Skeletal muscle satellite cell (primary cell): ENCODE data around the gene MDK.

ENCODE experiments used
- H3K27me3 ChIP-seq: 2 replicates; pipeline ENCODE4 v1.7.0; 2013; ENCODE audit warnings: low read length; ENCODE audit not compliant: control insufficient read depth, insufficient read depth
- H3K36me3 ChIP-seq: 2 replicates; pipeline ENCODE4 v1.7.0; 2013; ENCODE audit warnings: mild to moderate bottlenecking, control low read depth, low read length; ENCODE audit not compliant: insufficient read depth
- H3K4me1 ChIP-seq: 2 replicates; pipeline ENCODE4 v1.7.0; 2013; ENCODE audit warnings: low read length; ENCODE audit not compliant: control insufficient read depth, insufficient read depth
- H3K4me2 ChIP-seq: 2 replicates; pipeline ENCODE4 v1.7.0; 2013; ENCODE audit warnings: mild to moderate bottlenecking, low read length
- H3K4me3 ChIP-seq: 2 replicates; pipeline ENCODE4 v1.7.0; 2013; ENCODE audit warnings: low read length
- H3K9ac ChIP-seq: 2 replicates; pipeline ENCODE4 v1.7.0; 2013; ENCODE audit warnings: mild to moderate bottlenecking, low read depth, low read length, moderate library complexity
- H3K9me3 ChIP-seq: replicated peaks from 2 replicates; pipeline ENCODE4 v1.7.0; 2013; ENCODE audit warnings: mild to moderate bottlenecking, control low read depth, low read length

MDK gene

DNA sequence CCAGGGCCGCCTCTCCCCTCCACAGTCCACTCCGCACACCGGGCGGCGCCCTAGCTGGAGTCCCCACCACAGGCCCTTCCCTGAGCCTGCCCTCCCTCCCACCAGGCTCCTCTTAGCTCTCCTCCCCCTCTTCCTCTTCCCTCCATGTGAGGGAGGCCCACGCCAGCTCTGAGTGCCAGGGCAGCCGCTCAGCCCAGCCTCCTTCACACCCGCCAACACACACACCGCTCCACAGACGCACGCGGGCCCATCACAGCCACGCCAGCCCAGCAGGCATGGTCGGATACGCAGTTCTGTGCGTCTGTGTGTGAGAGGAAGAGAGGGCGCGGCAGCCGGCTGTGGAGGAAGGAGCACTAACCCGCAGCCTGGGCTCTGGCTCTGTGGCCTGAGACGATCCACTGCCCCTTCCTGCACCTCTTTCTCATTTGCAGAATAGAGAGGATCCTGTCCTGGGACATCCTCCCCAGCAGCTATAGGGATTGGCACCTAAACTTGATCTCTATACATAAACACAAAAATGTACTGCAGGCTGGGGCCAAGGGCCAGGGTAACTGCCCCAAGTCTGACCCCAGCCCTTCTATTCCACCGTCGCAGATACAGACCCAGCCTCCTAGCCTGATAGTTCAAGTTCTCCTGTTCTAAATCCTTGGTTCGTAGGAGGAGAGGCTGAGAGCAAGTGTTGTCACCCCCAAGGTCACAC lies 6.6 kb downstream of the MDK start:
- peaks cover 24% of the 10 kb centered on the region for H3K4me1 ChIP-seq
- H3K4me3 ChIP-seq, result no peak overlapping the region
- H3K36me3 ChIP-seq, result no peaks in the 10 kb centered on the region
- H3K4me2 ChIP-seq, result no peak overlapping the region
- no peaks in the 10 kb centered on the region for H3K9me3 ChIP-seq
- H3K27me3 ChIP-seq, result peaks cover 35% of the 10 kb centered on the region
- no peak overlapping the region for H3K9ac ChIP-seq

DNA sequence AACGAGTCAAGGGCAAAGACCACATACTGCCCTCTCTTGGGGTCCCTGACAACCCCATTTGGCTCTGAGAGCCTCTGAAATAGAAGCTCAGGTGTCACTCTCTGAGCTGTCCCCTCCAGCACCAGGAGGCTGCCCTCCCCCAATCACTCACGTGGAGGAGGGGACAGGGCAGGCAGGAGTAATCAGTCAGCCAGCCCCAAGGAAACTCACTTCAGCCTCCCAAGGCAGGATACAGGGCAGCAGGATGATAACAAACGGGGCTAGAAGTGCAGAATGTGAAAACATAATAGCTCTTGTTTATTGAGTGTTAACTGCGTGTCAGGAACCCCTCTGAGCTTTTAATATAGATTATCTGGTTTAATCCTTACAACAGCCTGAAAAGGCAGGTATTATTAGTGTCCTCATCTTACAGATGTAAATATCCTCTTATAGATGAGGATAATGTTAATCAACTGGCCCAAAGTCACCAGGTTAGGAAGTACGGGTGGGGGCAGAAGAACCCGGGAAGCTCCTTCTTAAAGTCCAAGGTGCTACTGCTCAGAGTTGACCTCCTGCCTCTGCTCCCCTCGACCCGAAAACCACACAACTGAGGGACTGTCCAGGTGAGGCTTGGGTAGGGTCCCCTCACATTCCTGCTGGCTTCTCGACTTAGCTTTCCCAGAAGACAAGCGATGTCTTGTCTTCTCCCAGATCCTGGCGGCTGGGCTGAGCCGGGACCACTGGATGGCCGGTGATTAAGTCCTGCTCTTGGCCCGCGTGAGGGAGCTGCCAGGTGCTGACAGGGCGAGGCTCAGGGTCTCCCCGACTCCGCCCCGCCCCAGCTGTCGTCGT lies 7.4 kb downstream of the MDK start:
- peak overlapping the region; percentile 72 for H3K4me3 ChIP-seq
- peak overlapping the region; percentile 99 for H3K4me2 ChIP-seq
- peaks cover 35% of the 10 kb centered on the region for H3K27me3 ChIP-seq
- peaks cover 24% of the 10 kb centered on the region for H3K4me1 ChIP-seq
- no peak overlapping the region for H3K9ac ChIP-seq
- H3K36me3 ChIP-seq, result no peaks in the 10 kb centered on the region
- H3K9me3 ChIP-seq, result no peaks in the 10 kb centered on the region

DNA sequence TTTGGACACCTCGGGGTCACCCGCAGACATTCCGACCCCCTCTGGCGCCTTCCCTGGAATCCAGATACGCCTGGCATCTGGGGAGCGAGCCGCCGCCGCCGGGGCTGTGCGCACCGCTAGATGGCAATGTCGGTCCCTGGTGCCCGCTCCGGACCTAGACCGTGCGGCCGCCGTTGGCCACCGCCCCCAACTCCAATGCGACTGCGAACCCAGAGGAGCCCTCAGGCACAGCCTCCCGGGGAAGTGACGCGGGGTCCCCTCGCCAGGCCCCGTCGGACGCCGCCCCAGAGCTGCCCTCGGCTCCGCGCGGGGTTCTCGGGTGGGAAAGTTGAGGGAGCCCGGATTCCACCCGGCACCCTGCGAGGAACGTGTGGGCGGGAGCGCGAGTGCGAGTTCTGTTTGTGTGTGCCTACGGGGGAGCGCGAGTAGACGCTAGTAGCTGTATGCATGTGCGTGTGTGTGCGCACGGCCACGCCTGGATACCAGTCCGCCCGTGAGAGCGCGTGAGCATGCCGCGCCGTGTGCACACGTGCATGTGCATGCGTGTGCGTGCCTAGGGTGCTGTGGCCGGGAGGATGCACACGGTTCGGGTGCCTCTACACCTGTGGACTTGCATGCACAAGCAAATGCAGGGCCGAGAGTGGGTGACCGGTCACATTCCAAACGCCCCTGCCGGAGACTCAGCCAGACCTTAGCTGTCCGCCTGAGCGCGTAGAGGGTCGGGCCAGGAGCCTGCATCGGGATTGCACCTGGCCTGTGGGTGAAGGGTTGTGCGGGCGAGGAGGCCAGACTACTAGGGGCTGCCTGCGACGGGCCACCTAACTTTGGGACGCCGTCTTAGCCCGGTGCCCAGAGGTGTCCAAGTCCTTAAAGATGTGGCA lies 8.2 kb downstream of the MDK start:
- H3K27me3 ChIP-seq, result peaks cover 35% of the 10 kb centered on the region
- no peak overlapping the region for H3K9ac ChIP-seq
- no peaks in the 10 kb centered on the region for H3K9me3 ChIP-seq
- H3K4me3 ChIP-seq, result peak overlapping the region; percentile 72
- H3K4me1 ChIP-seq, result peaks cover 24% of the 10 kb centered on the region
- H3K36me3 ChIP-seq, result no peaks in the 10 kb centered on the region
- peak overlapping the region; percentile 99 for H3K4me2 ChIP-seq

DNA sequence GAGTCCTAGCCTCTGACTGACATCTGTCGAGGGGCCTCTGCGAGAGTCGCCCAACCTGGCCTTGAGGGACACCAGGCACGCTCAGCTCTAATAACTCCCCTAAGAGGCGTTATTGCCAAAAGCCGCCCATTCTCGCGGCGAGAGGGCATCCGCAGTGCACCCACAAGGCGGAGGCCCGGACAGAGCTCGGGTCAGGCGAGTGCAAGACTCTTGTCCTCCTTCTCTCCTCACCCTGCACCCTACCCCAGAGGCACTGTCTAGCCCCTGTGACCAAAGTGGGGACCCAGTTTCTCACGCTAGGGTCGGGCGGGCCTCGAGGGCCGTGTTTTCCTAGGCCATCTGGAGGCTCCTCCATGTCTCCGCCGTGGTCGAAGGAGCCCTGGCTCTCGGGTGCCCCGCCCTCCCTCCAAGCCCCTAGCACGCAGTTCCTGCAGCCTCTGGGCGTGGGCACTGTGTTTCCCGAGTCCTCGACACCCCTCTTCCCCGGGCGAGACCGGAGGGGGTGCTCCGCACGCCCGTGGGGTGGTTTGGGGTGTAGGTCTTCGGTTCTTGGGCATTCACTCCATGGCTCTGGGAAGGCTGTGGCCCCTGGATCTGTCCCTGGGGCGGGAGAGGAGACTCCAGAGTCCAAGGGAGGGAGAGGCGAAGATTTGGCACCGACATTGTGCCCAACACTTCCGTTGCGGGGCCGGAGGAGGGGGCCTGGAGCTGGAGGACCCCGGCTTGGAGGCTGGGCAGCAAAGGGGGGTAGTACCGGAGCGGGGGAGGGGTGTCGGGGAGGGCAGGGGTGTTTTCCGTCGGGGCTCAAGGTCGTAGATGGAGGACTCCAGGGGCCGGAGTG lies 9.1 kb downstream of the MDK start:
- Histone ChIP-seq H3K4me1 (peaks cover 24% of the 10 kb centered on the region), H3K4me3 (peak overlapping the region; percentile 72), H3K9ac (no peak overlapping the region), H3K27me3 (peaks cover 35% of the 10 kb centered on the region), H3K4me2 (peak overlapping the region; percentile 99), H3K36me3 (no peaks in the 10 kb centered on the region), H3K9me3 (no peaks in the 10 kb centered on the region)

DNA sequence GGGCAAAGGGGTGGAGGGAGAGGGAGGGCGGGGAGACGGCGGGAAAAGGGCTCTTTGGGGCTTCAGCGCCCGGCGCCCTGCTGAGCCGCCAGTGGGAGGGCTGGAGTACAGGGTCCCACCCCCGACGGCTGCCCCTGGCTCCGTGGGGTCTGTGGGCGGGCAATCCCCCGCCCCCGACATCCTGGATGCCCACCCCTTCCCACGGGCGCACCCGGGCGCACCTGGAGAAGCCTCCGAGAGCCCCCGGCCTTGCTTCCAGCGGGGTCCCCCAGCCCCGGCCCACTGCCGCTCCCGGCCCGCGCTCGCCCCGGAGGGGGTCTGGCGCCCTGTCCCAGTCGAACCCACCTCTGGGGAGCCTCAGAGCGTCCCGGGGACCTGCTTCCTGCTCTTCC lies 9.7 kb downstream of the MDK start:
- no peak overlapping the region for H3K9ac ChIP-seq
- no peaks in the 10 kb centered on the region for H3K9me3 ChIP-seq
- H3K4me3 ChIP-seq, result peak overlapping the region; percentile 70
- H3K36me3 ChIP-seq, result peaks cover 4% of the 10 kb centered on the region
- peak overlapping the region; percentile 99 for H3K4me2 ChIP-seq
- peaks cover 35% of the 10 kb centered on the region for H3K27me3 ChIP-seq
- peaks cover 24% of the 10 kb centered on the region for H3K4me1 ChIP-seq

DNA sequence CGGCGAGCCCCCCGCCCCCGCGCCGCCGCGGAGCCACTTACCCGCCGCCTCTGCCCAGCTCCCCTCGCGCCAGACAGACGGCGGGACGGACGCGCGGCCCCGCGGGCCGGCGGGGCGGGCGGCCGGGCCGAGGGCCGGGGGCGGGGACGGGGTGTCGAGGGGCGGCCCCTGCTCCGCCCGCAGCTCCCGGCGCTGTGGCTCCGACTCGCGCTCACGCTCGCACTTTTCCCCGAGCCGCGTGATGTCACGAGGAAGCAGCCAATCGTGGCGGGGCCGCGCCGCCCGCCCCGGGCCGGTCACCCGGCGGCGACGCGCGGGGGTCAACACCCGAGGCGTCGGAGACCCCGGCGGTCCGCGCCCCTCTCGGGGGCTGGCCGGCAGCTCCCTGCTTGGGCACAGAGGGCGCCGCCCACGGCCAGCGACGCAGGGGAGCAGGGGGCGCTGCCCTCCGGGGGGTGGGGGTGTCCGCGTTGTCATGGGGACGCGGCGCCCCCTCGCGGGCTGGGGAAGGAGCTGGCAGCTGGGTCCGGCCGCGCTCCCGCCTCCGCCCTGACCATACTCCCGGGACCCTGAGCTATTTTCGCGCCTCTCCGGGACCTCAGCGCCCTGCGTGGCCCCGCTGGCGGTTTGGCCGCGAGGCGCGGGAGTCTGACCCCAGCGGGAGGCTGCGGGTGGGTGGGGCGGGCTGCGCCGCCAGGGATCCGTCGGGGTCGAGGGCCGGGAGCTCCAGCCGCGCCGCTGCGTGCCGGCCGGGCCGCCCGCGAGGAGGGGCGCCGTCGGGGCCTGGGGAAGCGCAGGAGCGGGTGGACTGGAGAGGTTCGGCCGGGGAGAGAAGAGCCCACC lies 10.3 kb downstream of the MDK start, which contains the start of gene CHRM4:
Gene CHRM4, minus strand, starts transcription at position 199 of the 843 bp plus-strand sequence. CDS start 5,219 bp downstream, outside the sequence.
- no peak within 1 kb of the TSS for H3K9ac ChIP-seq
- H3K27me3 ChIP-seq, result peaks cover 35% of the 10 kb centered on the region

DNA sequence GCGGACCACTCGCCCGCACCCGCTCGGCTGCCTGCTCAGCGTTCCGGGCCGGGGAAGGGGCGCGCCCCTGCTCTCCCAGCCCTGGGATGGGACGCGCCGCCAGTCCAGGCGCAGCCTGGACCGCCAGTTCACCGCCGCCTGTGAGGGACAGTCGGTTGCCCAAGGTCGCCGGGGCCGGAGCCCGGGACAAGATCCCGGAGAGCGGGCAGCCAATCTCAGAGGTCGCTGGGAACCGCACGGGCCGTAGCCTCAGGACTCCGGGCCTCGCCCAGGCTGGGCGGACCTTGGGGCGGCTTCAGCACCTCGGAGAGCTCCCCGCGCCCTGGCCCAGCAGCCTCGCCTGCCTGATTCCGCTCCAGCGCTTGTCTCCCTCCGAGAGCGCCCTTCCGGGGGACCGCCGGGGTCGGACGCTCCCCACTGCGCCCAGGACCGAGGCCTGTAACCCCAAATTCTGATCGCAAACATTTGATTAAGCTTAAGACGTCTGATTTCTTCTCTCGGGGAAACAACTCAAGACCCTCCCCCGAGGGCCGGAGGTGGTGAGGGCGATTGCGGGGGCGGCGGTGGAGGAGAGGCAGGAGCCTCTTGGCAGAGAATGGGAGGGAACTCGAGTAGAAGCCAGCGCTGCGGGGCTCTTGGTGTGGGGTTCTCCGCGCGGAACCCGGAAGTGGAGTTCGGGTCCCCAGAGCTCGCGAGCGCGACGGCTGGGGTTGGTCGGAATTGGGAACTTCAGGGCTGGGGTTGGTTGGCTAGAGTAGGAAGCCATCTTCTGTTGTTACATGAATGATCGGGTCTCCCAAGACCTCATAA lies 11.2 kb downstream of the MDK start:
- H3K9ac ChIP-seq, result no peak overlapping the region
- H3K4me1 ChIP-seq, result peaks cover 24% of the 10 kb centered on the region

More for the DNA sequence above, 10.3 kb downstream of the MDK start, which contains the start of gene CHRM4:
- Histone ChIP-seq H3K9me3 (no peaks in the 10 kb centered on the region), H3K4me1 (peaks cover 24% of the 10 kb centered on the region), H3K36me3 (peaks cover 8% of the 10 kb centered on the region), H3K4me3 (peak within 1 kb of the TSS; percentile 70), H3K4me2 (peak within 1 kb of the TSS; percentile 99)

DNA sequence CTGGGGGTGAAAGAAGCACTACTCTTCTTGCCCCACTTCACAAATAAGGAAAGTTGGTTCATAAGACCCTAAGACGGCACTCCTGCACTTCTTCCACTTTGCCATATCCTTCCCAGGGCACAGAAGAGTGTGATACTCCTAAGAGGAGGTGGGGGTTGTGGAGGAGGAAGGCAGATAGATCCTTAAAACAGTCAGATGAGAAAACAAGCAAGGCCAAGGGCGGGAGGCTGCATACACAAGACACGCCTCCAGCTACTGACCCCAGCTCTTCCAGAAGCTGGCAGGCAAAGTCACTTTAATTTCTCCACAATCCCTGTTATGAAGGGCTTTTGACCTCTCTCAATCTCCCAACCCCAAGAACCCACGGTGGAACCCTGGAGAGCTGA lies 11.8 kb downstream of the MDK start:
- H3K9me3 ChIP-seq, result no peaks in the 10 kb centered on the region
- H3K4me3 ChIP-seq, result no peak overlapping the region
- H3K9ac ChIP-seq, result no peak overlapping the region
- peak overlapping the region; percentile 99 for H3K4me2 ChIP-seq
- H3K4me1 ChIP-seq, result peaks cover 22% of the 10 kb centered on the region
- peaks cover 21% of the 10 kb centered on the region for H3K36me3 ChIP-seq
- H3K27me3 ChIP-seq, result peaks cover 25% of the 10 kb centered on the region

More for the DNA sequence above, 11.2 kb downstream of the MDK start:
- Histone ChIP-seq H3K36me3 (peaks cover 15% of the 10 kb centered on the region), H3K4me2 (peak overlapping the region; percentile 99), H3K4me3 (peak overlapping the region; percentile 70), H3K27me3 (peaks cover 31% of the 10 kb centered on the region), H3K9me3 (no peaks in the 10 kb centered on the region)

DNA sequence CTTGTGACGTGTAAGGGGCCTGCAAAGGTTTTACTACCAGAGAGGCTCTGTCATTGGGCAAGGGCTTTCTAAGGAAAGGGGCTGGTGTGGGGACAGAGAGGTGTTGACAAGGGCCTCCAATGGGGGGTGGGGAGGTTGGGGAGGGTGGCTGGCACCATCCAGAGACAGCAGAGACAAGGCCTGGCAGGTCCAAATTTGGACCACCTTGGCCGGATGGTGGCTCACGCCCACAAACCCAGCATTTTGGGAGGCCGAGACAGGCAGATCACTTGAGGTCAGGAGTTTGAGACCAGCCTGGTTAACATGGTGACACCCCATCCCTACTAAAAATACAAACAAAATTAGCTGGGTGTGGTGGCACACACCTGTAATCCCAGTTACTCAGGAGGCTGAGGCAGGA lies 12.3 kb downstream of the MDK start:
- H3K36me3 ChIP-seq, result peaks cover 21% of the 10 kb centered on the region
- H3K9ac ChIP-seq, result no peak overlapping the region
- H3K4me3 ChIP-seq, result no peak overlapping the region
- no peaks in the 10 kb centered on the region for H3K9me3 ChIP-seq
- peaks cover 20% of the 10 kb centered on the region for H3K27me3 ChIP-seq
- H3K4me1 ChIP-seq, result peaks cover 22% of the 10 kb centered on the region
- no peak overlapping the region for H3K4me2 ChIP-seq
